H1 (cell line): ENCODE results near the gene CAMKK1. TPM values are rescaled to one million over a fixed set of nuclear protein-coding genes. Genes with fewer than 3 reads are reported as not detected.

Experiments used
- BCL11A ChIP-seq, 2 experiments: IDR thresholded peaks; one replicate each; pipeline ENCODE4 v1.6.1; 2011; ENCODE audit warnings: low read depth in 2 of 2, low read length in 2 of 2, mild to moderate bottlenecking in 2 of 2
- HDAC2 ChIP-seq, 2 experiments: fragments of 300-600 bp in 1 of 2; sonication (generic) in 1 of 2; IDR thresholded peaks; 2 replicates each; pipeline ENCODE4 v1.6.1; 2011 to 2012; ENCODE audit warnings: low read depth in 2 of 2, low read length in 2 of 2, mild to moderate bottlenecking in 2 of 2, moderate library complexity in 2 of 2, borderline replicate concordance in 1 of 2, inconsistent platforms in 1 of 2
- KDM1A ChIP-seq: fragments of 200-600, 300-600 bp; sonication (generic); IDR thresholded peaks from 2 replicates; pipeline ENCODE4 v1.7.1; 2016; ENCODE audit warnings: mild to moderate bottlenecking, low read length, borderline replicate concordance
- RXRA ChIP-seq: IDR thresholded peaks from 2 replicates; pipeline ENCODE4 v1.6.1; 2011; ENCODE audit warnings: low read depth, mild to moderate bottlenecking, low read length, moderate library complexity; ENCODE audit not compliant: insufficient read depth
- polyA plus RNA-seq, 7 experiments: library from polyadenylated mRNA; depleted of rRNA in 3 of 7; stranded (reverse) in 5 of 7; unstranded in 2 of 7; fragments of >200 nt in 5 of 7; fragments of 200-250 nt in 2 of 7; gene quantifications; 1 replicate in 5 of 7; 2 replicates in 1 of 7; 4 replicates in 1 of 7; pipeline versions ENCODE4 v1.2.1 to v1.2.3, GENCODE V29; 2011 to 2013; ENCODE audit warnings: missing spikeins in 2 of 7, mixed read lengths in 2 of 7
- total RNA-seq: library from RNA; stranded (reverse); fragmentation: NEBNext Ultra II Directional; extraction: Animal tissue kit (Norgen Biotek cat#: 25700); gene quantifications from 2 replicates; pipeline ENCODE4 v1.2.1, GENCODE V29; 2021

Gene CAMKK1
- total and polyA plus RNA-seq, 2 of the 8 experiments (the other 6 are each of a cell fraction or from before 2014, with no cell fraction given), result 7.1 to 7.6 TPM

DNA sequence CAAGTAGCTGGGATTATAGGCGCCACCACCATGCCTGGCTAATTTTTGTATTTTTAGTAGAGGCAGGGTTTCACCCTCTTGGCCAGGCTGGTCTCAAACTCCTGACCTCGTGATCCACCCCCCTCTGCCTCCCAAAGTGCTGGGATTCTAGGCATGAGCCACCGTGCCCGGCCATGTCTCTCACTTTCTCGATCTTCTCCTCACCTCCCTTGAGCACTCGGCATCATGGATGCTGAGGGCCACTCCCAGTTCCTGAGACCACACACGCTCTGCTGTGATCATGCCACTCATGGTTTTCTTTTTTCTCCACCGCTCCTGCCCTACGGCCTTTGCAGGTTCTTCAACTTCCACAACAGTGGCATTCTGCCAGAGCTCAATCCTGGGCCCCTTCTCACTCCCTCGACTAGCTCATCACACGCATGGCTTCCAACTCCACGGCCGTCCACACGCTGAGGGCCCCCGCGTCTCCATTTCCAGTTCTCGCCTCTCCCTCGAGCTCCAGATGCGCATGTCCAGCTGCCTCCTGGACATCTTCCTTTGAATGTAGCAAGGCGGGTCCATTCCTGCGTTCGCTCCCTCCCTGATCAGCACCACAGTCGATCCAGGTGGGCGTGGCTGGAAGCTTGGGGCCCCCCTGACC lies 41.3 kb downstream of the CAMKK1 start (continued):
- TF ChIP-seq BCL11A (IDR thresholded peaks at IDR 0.05; ENCODE audit: low read depth in 2 of 2, low read length in 2 of 2), result no peak
- TF ChIP-seq RXRA, result no peak
- TF ChIP-seq KDM1A, result no peak
- TF ChIP-seq HDAC2 (IDR thresholded peaks at IDR 0.05; ENCODE audit: borderline replicate concordance in 1 of 2, low read depth in 2 of 2, low read length in 2 of 2), result no peak
